ENCODE data around the gene OR52E1. TPM values are rescaled to one million over a fixed set of nuclear protein-coding genes. Genes with fewer than 3 reads are reported as not detected.
"Not testable (repeated sequence)": the region's sequence is repeated elsewhere in the genome, so short reads cannot be mapped to it uniquely, and the experiment has no call there.

OR52E1 gene
- not detected for polyA plus RNA-seq

GRCh38 chr11:5069272-5069671 lies at the start of gene OR52E1:
OR52E1 (plus strand) TSS chr11:5069572.
- H3K36me3 Mint-ChIP-seq: no peaks in the 10 kb centered on the region
- no peaks in the 10 kb centered on the region for H3K27me3 Mint-ChIP-seq (ENCODE audit: low read depth in 3 of 3)
- no peak within 1 kb of the TSS for H3K27ac Mint-ChIP-seq
- no peak within 1 kb of the TSS for H3K4me3 Mint-ChIP-seq
- H3K9me3 Mint-ChIP-seq: peaks cover 0 to 3% (median 0%) of the 10 kb centered on the region in 6 donors
- no peaks in the 10 kb centered on the region for H3K4me1 Mint-ChIP-seq
- no peak for DNase-seq

GRCh38 chr11:5021996-5022395 lies 47.4 kb upstream of the OR52E1 start:
- H3K9me3 Mint-ChIP-seq: peaks cover 10 to 34% (median 16%) of the 10 kb centered on the region in 6 donors
- no peak overlapping the region for H3K4me3 Mint-ChIP-seq
- no peaks in the 10 kb centered on the region for H3K4me1 Mint-ChIP-seq
- no peak overlapping the region for H3K27ac Mint-ChIP-seq
- no peaks in the 10 kb centered on the region for H3K36me3 Mint-ChIP-seq
- no peak for DNase-seq
- peaks cover 0 to 4% (median 2%) of the 10 kb centered on the region in 3 donors for H3K27me3 Mint-ChIP-seq (ENCODE audit: low read depth in 3 of 3)

GRCh38 chr11:5036669-5037068 lies 32.7 kb upstream of the OR52E1 start:
- H3K27me3 Mint-ChIP-seq (ENCODE audit: low read depth in 3 of 3): peaks cover 0 to 2% (median 0%) of the 10 kb centered on the region in 3 donors
- no peak for DNase-seq
- no peak overlapping the region for H3K27ac Mint-ChIP-seq
- H3K36me3 Mint-ChIP-seq: no peaks in the 10 kb centered on the region
- H3K9me3 Mint-ChIP-seq: peaks cover 0 to 8% (median 2%) of the 10 kb centered on the region in 6 donors
- H3K4me1 Mint-ChIP-seq: no peaks in the 10 kb centered on the region
- no peak overlapping the region for H3K4me3 Mint-ChIP-seq

GRCh38 chr11:5037926-5038325 lies 31.4 kb upstream of the OR52E1 start:
- Mint-ChIP-seq H3K9me3 (peaks cover 0 to 11% (median 2%) of the 10 kb centered on the region in 6 donors), H3K27me3 (ENCODE audit: low read depth in 3 of 3) (peaks cover 0 to 2% (median 0%) of the 10 kb centered on the region in 3 donors), H3K4me3 (no peak overlapping the region), H3K27ac (no peak overlapping the region), H3K4me1 (no peaks in the 10 kb centered on the region), H3K36me3 (no peaks in the 10 kb centered on the region)
- no peak for DNase-seq

DNA sequence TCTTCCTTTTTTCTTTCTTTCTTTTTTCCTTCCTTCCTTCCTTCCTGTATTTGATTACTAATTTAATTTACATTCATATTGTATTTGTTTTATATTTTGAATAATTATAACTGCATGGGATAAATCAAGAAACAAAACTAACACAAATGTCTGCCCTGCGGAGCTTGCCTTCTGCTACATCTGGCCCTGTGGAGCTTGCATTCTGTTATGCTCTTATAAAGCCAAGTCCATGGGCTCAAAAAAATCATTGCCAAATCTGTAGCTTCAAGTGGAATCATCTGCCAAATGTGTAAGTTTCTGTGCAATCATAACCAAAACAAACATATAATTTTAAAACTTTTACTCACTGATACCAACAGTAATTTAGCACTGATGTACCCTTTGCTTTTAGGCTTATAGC lies 31.0 kb upstream of the OR52E1 start:
- H3K27me3 Mint-ChIP-seq (ENCODE audit: low read depth in 3 of 3): peaks cover 0 to 2% (median 0%) of the 10 kb centered on the region in 3 donors

GRCh38 chr11:5040876-5041275 lies 28.5 kb upstream of the OR52E1 start:
- peaks cover 0 to 4% (median 0%) of the 10 kb centered on the region in 3 donors for H3K27me3 Mint-ChIP-seq (ENCODE audit: low read depth in 3 of 3)
- no peak overlapping the region for H3K4me3 Mint-ChIP-seq
- H3K36me3 Mint-ChIP-seq: no peaks in the 10 kb centered on the region
- DNase-seq: no peak
- H3K27ac Mint-ChIP-seq: no peak overlapping the region
- peaks cover 0 to 11% (median 2%) of the 10 kb centered on the region in 6 donors for H3K9me3 Mint-ChIP-seq
- no peaks in the 10 kb centered on the region for H3K4me1 Mint-ChIP-seq

More for the DNA sequence above, 31.0 kb upstream of the OR52E1 start:
- no peak for DNase-seq
- H3K9me3 Mint-ChIP-seq: peaks cover 0 to 11% (median 2%) of the 10 kb centered on the region in 6 donors
- H3K36me3 Mint-ChIP-seq: no peaks in the 10 kb centered on the region
- no peaks in the 10 kb centered on the region for H3K4me1 Mint-ChIP-seq
- H3K27ac Mint-ChIP-seq: no peak overlapping the region
- H3K4me3 Mint-ChIP-seq: no peak overlapping the region

- no peak overlapping the region for H3K27ac Mint-ChIP-seq
- peaks cover 0 to 2% (median 0%) of the 10 kb centered on the region in 3 donors for H3K27me3 Mint-ChIP-seq (ENCODE audit: low read depth in 3 of 3)
- H3K4me1 Mint-ChIP-seq: no peaks in the 10 kb centered on the region
- no peak overlapping the region for H3K4me3 Mint-ChIP-seq
- no peaks in the 10 kb centered on the region for H3K36me3 Mint-ChIP-seq
- no peak for DNase-seq
- peaks cover 0 to 9% (median under 1%) of the 10 kb centered on the region in 6 donors for H3K9me3 Mint-ChIP-seq
Measured at GRCh38 chr11:5042091-5042490, 27.3 kb upstream of the OR52E1 start.

DNA sequence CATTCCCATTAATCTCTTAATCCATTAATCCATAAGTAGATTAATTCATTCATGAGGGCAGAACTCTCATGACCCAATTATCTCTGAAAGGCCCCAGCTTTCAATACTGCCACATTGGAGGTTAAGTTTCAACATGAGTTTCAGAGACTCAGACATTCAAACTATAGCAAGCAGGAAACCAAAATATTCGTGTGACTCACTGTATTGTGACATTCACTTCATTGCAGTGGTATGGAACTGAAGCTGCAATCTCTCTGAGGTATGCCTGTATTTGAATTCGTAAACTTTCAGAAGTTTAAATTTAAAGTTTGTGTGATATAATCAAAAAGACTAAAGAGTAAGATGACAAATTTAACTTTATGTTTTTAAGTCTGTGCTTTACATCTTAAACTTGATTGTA lies 26.0 kb upstream of the OR52E1 start:
- no peak for DNase-seq
- H3K9me3 Mint-ChIP-seq: peaks cover 0 to 4% (median 1%) of the 10 kb centered on the region in 6 donors
- H3K4me1 Mint-ChIP-seq: no peaks in the 10 kb centered on the region
- no peaks in the 10 kb centered on the region for H3K36me3 Mint-ChIP-seq
- no peak overlapping the region for H3K27ac Mint-ChIP-seq
- H3K27me3 Mint-ChIP-seq (ENCODE audit: low read depth in 3 of 3): peaks cover 2% of the 10 kb centered on the region in 3 donors
- no peak overlapping the region for H3K4me3 Mint-ChIP-seq

GRCh38 chr11:5046226-5046625 lies 23.1 kb upstream of the OR52E1 start, which contains the start of gene OR52J3:
OR52J3 (plus strand) TSS chr11:5046526; CDS start chr11:5046526, 0 bp downstream.
- Mint-ChIP-seq H3K4me3 (no peak within 1 kb of the TSS), H3K36me3 (no peaks in the 10 kb centered on the region), H3K27ac (no peak within 1 kb of the TSS), H3K9me3 (peaks cover 0 to 3% (median 0%) of the 10 kb centered on the region in 6 donors), H3K27me3 (ENCODE audit: low read depth in 3 of 3) (peaks cover 2% of the 10 kb centered on the region in 3 donors), H3K4me1 (no peaks in the 10 kb centered on the region)
- DNase-seq: no peak

GRCh38 chr11:5046754-5047330 lies 22.5 kb upstream of the OR52E1 start:
- no peak for DNase-seq
- H3K4me1 Mint-ChIP-seq: no peaks in the 10 kb centered on the region
- H3K27me3 Mint-ChIP-seq (ENCODE audit: low read depth in 3 of 3): peaks cover 2% of the 10 kb centered on the region in 3 donors
- no peak overlapping the region for H3K4me3 Mint-ChIP-seq
- peaks cover 0 to 3% (median 0%) of the 10 kb centered on the region in 6 donors for H3K9me3 Mint-ChIP-seq
- H3K27ac Mint-ChIP-seq: no peak overlapping the region
- no peaks in the 10 kb centered on the region for H3K36me3 Mint-ChIP-seq

GRCh38 chr11:5058679-5059078 lies 10.7 kb upstream of the OR52E1 start:
- not testable (repeated sequence) for H3K9me3 Mint-ChIP-seq, H3K27ac Mint-ChIP-seq

DNA sequence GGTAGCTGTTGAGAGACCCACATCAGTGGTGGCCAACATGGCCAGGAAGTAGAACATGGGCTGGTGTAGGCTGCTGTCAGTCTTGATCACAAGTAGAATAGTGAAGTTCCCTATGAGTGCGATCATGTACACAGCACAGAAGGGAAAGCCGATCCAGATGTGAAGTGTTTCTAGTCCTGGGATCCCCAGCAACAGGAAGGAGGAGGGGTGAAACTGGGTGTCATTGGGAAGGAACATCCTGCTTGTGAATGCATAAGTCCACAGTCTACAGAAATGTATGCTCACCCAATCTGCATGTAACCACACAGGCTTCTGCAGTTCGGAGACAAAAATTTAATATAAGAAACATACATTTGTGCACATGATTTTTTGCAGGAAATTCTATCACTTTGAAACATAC lies 10.0 kb upstream of the OR52E1 start, which contains the start of gene OR52E2:
TSS of gene OR52E2 (minus strand) at position 237 of the 400 bp plus-strand sequence. CDS start at position 237, 0 bp downstream.
- Mint-ChIP-seq H3K27ac (no peak within 1 kb of the TSS), H3K36me3 (peaks cover 0 to 3% (median 0%) of the 10 kb centered on the region in 3 donors), H3K9me3 (peaks cover 0 to 7% (median 4%) of the 10 kb centered on the region in 6 donors), H3K4me3 (no peak within 1 kb of the TSS), H3K4me1 (no peaks in the 10 kb centered on the region), H3K27me3 (ENCODE audit: low read depth in 3 of 3) (peaks cover 0 to 5% (median 0%) of the 10 kb centered on the region in 3 donors)
- DNase-seq: no peak

More at GRCh38 chr11:5058679-5059078, 10.7 kb upstream of the OR52E1 start:
- DNase-seq; H3K4me3 Mint-ChIP-seq; H3K27me3 Mint-ChIP-seq (ENCODE audit: low read depth in 3 of 3); H3K36me3 Mint-ChIP-seq; H3K4me1 Mint-ChIP-seq: not testable (repeated sequence)

DNA sequence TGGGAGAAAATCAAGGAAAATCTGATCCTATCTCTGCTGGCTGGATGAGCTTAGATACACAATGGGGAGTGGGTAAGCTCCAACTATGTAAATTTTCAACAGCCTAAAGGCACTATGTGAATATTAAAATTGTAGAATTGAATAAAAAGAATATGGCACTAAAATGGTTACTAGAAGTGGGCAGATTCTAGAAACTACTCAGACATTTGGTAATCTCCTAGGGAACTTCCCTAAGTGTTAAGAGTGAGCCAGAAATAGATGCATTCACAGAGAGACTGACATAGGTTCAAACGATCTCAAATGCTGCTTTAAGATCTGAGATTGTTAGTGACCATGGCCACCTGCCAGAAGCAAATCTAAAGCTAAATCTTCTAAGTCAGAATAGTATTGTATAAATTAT lies 4.3 kb upstream of the OR52E1 start:
- no peaks in the 10 kb centered on the region for H3K4me1 Mint-ChIP-seq
- no peak overlapping the region for H3K27ac Mint-ChIP-seq
- DNase-seq: no peak
- no peaks in the 10 kb centered on the region for H3K36me3 Mint-ChIP-seq
- H3K4me3 Mint-ChIP-seq: no peak overlapping the region
- H3K27me3 Mint-ChIP-seq (ENCODE audit: low read depth in 3 of 3): no peaks in the 10 kb centered on the region
- peaks cover 0 to 5% (median 0%) of the 10 kb centered on the region in 6 donors for H3K9me3 Mint-ChIP-seq

GRCh38 chr11:5071799-5072198 lies 2.4 kb downstream of the OR52E1 start:
- H3K9me3 Mint-ChIP-seq: peaks cover 0 to 3% (median under 1%) of the 10 kb centered on the region in 6 donors
- H3K4me3 Mint-ChIP-seq: no peak overlapping the region
- no peak overlapping the region for H3K27ac Mint-ChIP-seq
- DNase-seq: no peak
- H3K27me3 Mint-ChIP-seq (ENCODE audit: low read depth in 3 of 3): no peaks in the 10 kb centered on the region
- no peaks in the 10 kb centered on the region for H3K36me3 Mint-ChIP-seq
- no peaks in the 10 kb centered on the region for H3K4me1 Mint-ChIP-seq

DNA sequence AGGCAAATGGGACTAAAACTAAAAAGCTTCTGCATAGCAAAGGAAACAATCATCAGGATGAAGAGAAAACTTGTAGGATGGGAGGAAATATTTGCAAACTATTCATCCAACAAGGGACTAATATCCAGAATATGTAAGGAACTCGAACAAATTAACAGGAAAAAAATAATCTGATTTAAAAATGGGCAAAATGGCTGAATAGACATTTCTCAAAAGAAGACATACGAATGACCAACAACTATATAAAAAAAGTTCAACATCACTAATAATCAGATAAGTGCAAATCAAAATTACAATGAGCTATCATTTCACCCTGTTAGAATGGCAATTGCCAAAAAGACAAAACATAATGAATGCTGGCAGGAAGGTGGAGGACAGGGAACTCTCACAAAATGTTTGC lies 12.0 kb downstream of the OR52E1 start:
- H3K27me3 Mint-ChIP-seq (ENCODE audit: low read depth in 3 of 3): peaks cover 0 to 3% (median 3%) of the 10 kb centered on the region in 3 donors
- DNase-seq: no peak
- H3K4me3 Mint-ChIP-seq: no peak overlapping the region
- no peaks in the 10 kb centered on the region for H3K4me1 Mint-ChIP-seq
- H3K36me3 Mint-ChIP-seq: no peaks in the 10 kb centered on the region
- H3K9me3 Mint-ChIP-seq: peaks cover 0 to 3% (median 0%) of the 10 kb centered on the region in 6 donors
- H3K27ac Mint-ChIP-seq: no peak overlapping the region

All from immature natural killer cell (primary cell).